HepG2 (cell line): ENCODE data around the gene FBF1. TPM values are rescaled to one million over a fixed set of nuclear protein-coding genes. Genes with fewer than 3 reads are reported as not detected.

Source experiments
- CEBPG ChIP-seq: IDR thresholded peaks from 2 replicates; pipeline ENCODE4 v1.6.1; 2016
- DPF2 ChIP-seq: sonication (generic); formaldehyde crosslinking; IDR thresholded peaks from 2 replicates; pipeline ENCODE4 v1.4.0; 2020; ENCODE audit warnings: mild to moderate bottlenecking, low read depth, missing genetic modification reagents, borderline replicate concordance
- EHMT2 ChIP-seq: fragments of 200-600 bp; sonication (generic); IDR thresholded peaks from 2 replicates; pipeline ENCODE4 v1.7.0; 2017; ENCODE audit warnings: antibody characterized with exemption, low read depth, low read length, borderline replicate concordance
- FOXK2 ChIP-seq: fragments of 450-650 bp; IDR thresholded peaks from 2 replicates; pipeline ENCODE4 v1.6.1; 2016
- MZF1 ChIP-seq: sonication (generic); formaldehyde crosslinking; IDR thresholded peaks from 2 replicates; pipeline ENCODE4 v1.8.1; 2023; ENCODE audit warnings: mild to moderate bottlenecking, missing genetic modification reagents, borderline replicate concordance
- NCOA2 ChIP-seq: sonication (generic); formaldehyde crosslinking; IDR thresholded peaks from 2 replicates; pipeline ENCODE4 v1.8.0; 2022; ENCODE audit warnings: inconsistent platforms
- RFX5 ChIP-seq: IDR thresholded peaks from 2 replicates; pipeline ENCODE4 v1.6.1; 2011; ENCODE audit warnings: low read depth, low read length, improper control_type of control experiment
- YEATS4 ChIP-seq: sonication (generic); formaldehyde crosslinking; IDR thresholded peaks from 2 replicates; pipeline ENCODE4 v1.4.0; 2020; ENCODE audit warnings: missing genetic modification reagents, borderline replicate concordance
- ZBTB3 ChIP-seq: sonication (generic); formaldehyde crosslinking; IDR thresholded peaks from 2 replicates; pipeline ENCODE4 v1.4.0; 2020; ENCODE audit warnings: low read depth, mild to moderate bottlenecking, moderate library complexity, missing genetic modification reagents, borderline replicate concordance
- ZBTB38 ChIP-seq: sonication (generic); formaldehyde crosslinking; IDR thresholded peaks from 2 replicates; pipeline ENCODE4 v1.5.1; 2020; ENCODE audit warnings: mild to moderate bottlenecking, missing genetic modification reagents
- ZNF205 ChIP-seq: IDR thresholded peaks from 2 replicates; pipeline ENCODE4 v1.6.1; 2018; ENCODE audit warnings: missing biosample characterization, missing genetic modification reagents
- ZNF230 ChIP-seq: sonication (generic); formaldehyde crosslinking; IDR thresholded peaks from 2 replicates; pipeline ENCODE4 v1.4.0; 2020; ENCODE audit warnings: mild to moderate bottlenecking, missing genetic modification reagents
- ZNF572 ChIP-seq: sonication (generic); formaldehyde crosslinking; IDR thresholded peaks from 2 replicates; pipeline ENCODE4 v1.5.1; 2020; ENCODE audit warnings: mild to moderate bottlenecking, missing genetic modification reagents
- ZNF746 ChIP-seq: sonication (generic); formaldehyde crosslinking; IDR thresholded peaks from 2 replicates; pipeline ENCODE4 v1.8.0; 2022; ENCODE audit warnings: mild to moderate bottlenecking, missing genetic modification reagents
- ZNF775 ChIP-seq: sonication (generic); formaldehyde crosslinking; IDR thresholded peaks from 2 replicates; pipeline ENCODE4 v1.4.0; 2020; ENCODE audit warnings: missing genetic modification reagents, mild to moderate bottlenecking, moderate library complexity, borderline replicate concordance
- ZNF781 ChIP-seq: sonication (generic); formaldehyde crosslinking; IDR thresholded peaks from 2 replicates; pipeline ENCODE4 v1.5.1; 2020; ENCODE audit warnings: borderline replicate concordance, mild to moderate bottlenecking, missing genetic modification reagents; ENCODE audit errors: not compliant biosample characterization
- polyA plus RNA-seq, 8 experiments: library from polyadenylated mRNA; depleted of rRNA in 3 of 8; stranded (reverse) in 7 of 8; unstranded in 1 of 8; fragments of >200 nt; fragmentation: Illumina TruSeq in 4 of 8; extraction: Trizol in 4 of 8; gene quantifications; 2 replicates each; pipeline versions ENCODE4 v1.2.1 to v1.2.3, GENCODE V29; 2011 to 2016; ENCODE audit warnings: low read depth in 4 of 8, missing spikeins in 1 of 8, mixed read lengths in 1 of 8; ENCODE audit not compliant: insufficient read depth in 1 of 8
- total RNA-seq, 5 experiments: library from RNA; depleted of rRNA; stranded (reverse); fragments of >200 nt; fragmentation: Illumina TruSeq; extraction: Trizol; gene quantifications; 2 replicates each; pipeline ENCODE4 v1.2.3, GENCODE V29; 2016; ENCODE audit warnings: low read depth in 1 of 5
- TF ChIP-seq, protein P1 (sequence below): sonication (generic); formaldehyde crosslinking; IDR thresholded peaks from 2 replicates; pipeline ENCODE4 v1.4.0; 2020; ENCODE audit warnings: missing genetic modification reagents
- TF ChIP-seq, protein P2 (sequence below): sonication (generic); formaldehyde crosslinking; IDR thresholded peaks from 2 replicates; pipeline ENCODE4 v1.5.0; 2020; ENCODE audit warnings: missing genetic modification reagents
- TF ChIP-seq, protein P3 (sequence below): sonication (generic); formaldehyde crosslinking; IDR thresholded peaks from 2 replicates; pipeline ENCODE4 v1.4.0; 2020; ENCODE audit warnings: mild to moderate bottlenecking, low read depth, missing genetic modification reagents
- TF ChIP-seq, protein P4 (sequence below): sonication (generic); formaldehyde crosslinking; IDR thresholded peaks from 2 replicates; pipeline ENCODE4 v1.4.0; 2020; ENCODE audit warnings: missing genetic modification reagents, mild to moderate bottlenecking, borderline replicate concordance

FBF1 gene
- total and polyA plus RNA-seq, 2 of the 13 experiments (the other 11 are each of a cell fraction or from before 2014, with no cell fraction given) = 2.4 to 8.1 TPM

GRCh38 chr17:75869282-75870141, 71.3 kb downstream of the FBF1 start (continued):
- TF ChIP-seq ZNF205 (CRISPR knock-in tag) (peak; percentile 38; the same call in 1 of the 2 replicates), YEATS4 (CRISPR knock-in tag) (peak; percentile 74), ZNF781 (peak; percentile 35), ZNF572 (CRISPR knock-in tag) (no peak), ZNF775 (CRISPR knock-in tag) (peak; percentile 75; the same call in 1 of the 2 replicates), FOXK2 (peak; percentile 87), ZNF230 (peak; percentile 87), ZBTB38 (CRISPR knock-in tag) (peak; percentile 72; the same call in 1 of the 2 replicates), CEBPG (CRISPR knock-in tag) (peak; percentile 97), EHMT2 (no peak), DPF2 (CRISPR knock-in tag) (peak; percentile 47; the same call in 1 of the 2 replicates), ZNF746 (peak; percentile 73; the same call in 1 of the 2 replicates), NCOA2 (CRISPR knock-in tag) (peak; percentile 80), ZBTB3 (CRISPR knock-in tag) (peak; percentile 86; the same call in 1 of the 2 replicates), RFX5 (no peak; the same call in 1 of the 2 replicates), MZF1 (CRISPR knock-in tag) (no peak)
- TF ChIP-seq, protein P1, sequence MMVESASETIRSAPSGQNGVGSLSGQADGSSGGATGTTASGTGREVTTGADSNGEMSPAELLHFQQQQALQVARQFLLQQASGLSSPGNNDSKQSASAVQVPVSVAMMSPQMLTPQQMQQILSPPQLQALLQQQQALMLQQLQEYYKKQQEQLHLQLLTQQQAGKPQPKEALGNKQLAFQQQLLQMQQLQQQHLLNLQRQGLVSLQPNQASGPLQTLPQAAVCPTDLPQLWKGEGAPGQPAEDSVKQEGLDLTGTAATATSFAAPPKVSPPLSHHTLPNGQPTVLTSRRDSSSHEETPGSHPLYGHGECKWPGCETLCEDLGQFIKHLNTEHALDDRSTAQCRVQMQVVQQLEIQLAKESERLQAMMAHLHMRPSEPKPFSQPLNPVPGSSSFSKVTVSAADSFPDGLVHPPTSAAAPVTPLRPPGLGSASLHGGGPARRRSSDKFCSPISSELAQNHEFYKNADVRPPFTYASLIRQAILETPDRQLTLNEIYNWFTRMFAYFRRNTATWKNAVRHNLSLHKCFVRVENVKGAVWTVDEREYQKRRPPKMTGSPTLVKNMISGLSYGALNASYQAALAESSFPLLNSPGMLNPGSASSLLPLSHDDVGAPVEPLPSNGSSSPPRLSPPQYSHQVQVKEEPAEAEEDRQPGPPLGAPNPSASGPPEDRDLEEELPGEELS (CRISPR knock-in tag) = peak; percentile 96
- TF ChIP-seq, protein P2, sequence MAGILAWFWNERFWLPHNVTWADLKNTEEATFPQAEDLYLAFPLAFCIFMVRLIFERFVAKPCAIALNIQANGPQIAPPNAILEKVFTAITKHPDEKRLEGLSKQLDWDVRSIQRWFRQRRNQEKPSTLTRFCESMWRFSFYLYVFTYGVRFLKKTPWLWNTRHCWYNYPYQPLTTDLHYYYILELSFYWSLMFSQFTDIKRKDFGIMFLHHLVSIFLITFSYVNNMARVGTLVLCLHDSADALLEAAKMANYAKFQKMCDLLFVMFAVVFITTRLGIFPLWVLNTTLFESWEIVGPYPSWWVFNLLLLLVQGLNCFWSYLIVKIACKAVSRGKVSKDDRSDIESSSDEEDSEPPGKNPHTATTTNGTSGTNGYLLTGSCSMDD (CRISPR knock-in tag) = no peak
- TF ChIP-seq, protein P3, sequence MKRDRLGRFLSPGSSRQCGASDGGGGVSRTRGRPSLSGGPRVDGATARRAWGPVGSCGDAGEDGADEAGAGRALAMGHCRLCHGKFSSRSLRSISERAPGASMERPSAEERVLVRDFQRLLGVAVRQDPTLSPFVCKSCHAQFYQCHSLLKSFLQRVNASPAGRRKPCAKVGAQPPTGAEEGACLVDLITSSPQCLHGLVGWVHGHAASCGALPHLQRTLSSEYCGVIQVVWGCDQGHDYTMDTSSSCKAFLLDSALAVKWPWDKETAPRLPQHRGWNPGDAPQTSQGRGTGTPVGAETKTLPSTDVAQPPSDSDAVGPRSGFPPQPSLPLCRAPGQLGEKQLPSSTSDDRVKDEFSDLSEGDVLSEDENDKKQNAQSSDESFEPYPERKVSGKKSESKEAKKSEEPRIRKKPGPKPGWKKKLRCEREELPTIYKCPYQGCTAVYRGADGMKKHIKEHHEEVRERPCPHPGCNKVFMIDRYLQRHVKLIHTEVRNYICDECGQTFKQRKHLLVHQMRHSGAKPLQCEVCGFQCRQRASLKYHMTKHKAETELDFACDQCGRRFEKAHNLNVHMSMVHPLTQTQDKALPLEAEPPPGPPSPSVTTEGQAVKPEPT = peak; percentile 85; the same call in 1 of the 2 replicates
- TF ChIP-seq, protein P4, sequence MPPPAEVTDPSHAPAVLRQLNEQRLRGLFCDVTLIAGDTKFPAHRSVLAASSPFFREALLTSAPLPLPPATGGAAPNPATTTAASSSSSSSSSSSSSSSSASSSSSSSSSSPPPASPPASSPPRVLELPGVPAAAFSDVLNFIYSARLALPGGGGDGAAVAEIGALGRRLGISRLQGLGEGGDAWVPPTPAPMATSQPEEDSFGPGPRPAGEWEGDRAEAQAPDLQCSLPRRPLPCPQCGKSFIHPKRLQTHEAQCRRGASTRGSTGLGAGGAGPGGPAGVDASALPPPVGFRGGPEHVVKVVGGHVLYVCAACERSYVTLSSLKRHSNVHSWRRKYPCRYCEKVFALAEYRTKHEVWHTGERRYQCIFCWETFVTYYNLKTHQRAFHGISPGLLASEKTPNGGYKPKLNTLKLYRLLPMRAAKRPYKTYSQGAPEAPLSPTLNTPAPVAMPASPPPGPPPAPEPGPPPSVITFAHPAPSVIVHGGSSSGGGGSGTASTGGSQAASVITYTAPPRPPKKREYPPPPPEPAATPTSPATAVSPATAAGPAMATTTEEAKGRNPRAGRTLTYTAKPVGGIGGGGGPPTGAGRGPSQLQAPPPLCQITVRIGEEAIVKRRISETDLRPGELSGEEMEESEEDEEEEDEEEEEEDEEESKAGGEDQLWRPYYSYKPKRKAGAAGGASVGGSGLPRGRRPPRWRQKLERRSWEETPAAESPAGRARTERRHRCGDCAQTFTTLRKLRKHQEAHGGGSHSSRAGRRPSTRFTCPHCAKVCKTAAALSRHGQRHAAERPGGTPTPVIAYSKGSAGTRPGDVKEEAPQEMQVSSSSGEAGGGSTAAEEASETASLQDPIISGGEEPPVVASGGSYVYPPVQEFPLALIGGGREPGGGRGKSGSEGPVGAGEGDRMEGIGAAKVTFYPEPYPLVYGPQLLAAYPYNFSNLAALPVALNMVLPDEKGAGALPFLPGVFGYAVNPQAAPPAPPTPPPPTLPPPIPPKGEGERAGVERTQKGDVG = peak; percentile 31; the same call in 1 of the 2 replicates
